Peyer's patch (tissue), 4 donors: ENCODE measurements around the gene TNNT3. TPM values are rescaled to one million over a fixed set of nuclear protein-coding genes. Genes with fewer than 3 reads are reported as not detected.

Source experiments
- DNase-seq, 3 donors: peaks; one replicate each; pipeline ENCODE4 v3.0.0-alpha.2; 2017 to 2019
- H3K27ac ChIP-seq, 4 donors: fragments of 200-600 bp; sonication (generic); one replicate each; pipeline ENCODE4 v1.5.1; 2016 to 2019
- H3K27me3 ChIP-seq, 2 donors: fragments of 200-600 bp; sonication (generic); one replicate each; pipeline ENCODE4 v1.5.1; 2019
- H3K36me3 ChIP-seq, 3 donors: fragments of 200-600 bp; sonication (generic); one replicate each; pipeline ENCODE4 v1.5.1; 2016 to 2019
- H3K4me1 ChIP-seq, 4 donors: fragments of 200-600 bp; sonication (generic); one replicate each; pipeline ENCODE4 v1.5.1; 2016 to 2019
- H3K4me3 ChIP-seq, 4 donors: fragments of 200-600 bp; sonication (generic); 1 replicate in 3 of 4; 2 replicates in 1 of 4; pipeline ENCODE4 v1.5.1; 2016 to 2019; ENCODE audit warnings: mild to moderate bottlenecking in 1 of 4
- H3K9me3 ChIP-seq, 4 donors: fragments of 200-600 bp; sonication (generic); one replicate each; pipeline ENCODE4 v1.5.1; 2016 to 2019; ENCODE audit warnings: mild to moderate bottlenecking in 1 of 4
- CTCF ChIP-seq, 6 experiments: fragments of 450-650 bp in 4 of 6; fragments of 200-600 bp in 2 of 6; sonication (generic) in 1 of 6; IDR thresholded peaks; one replicate each; pipeline ENCODE4 v1.5.1; 2017 to 2019; ENCODE audit warnings: antibody characterized with exemption in 6 of 6, mild to moderate bottlenecking in 3 of 6, moderate library complexity in 1 of 6
- POLR2A ChIP-seq, 2 donors: fragments of 450-650 bp; IDR thresholded peaks; one replicate each; pipeline ENCODE4 v1.5.1; 2017; ENCODE audit warnings: antibody characterized with exemption in 2 of 2, mild to moderate bottlenecking in 2 of 2, moderate library complexity in 2 of 2
- total RNA-seq, 4 donors: library from RNA; depleted of rRNA; stranded (reverse); fragments of >200 nt; gene quantifications; one replicate each; pipeline ENCODE4 v1.1.0, GENCODE V29; 2016

Gene TNNT3
- total RNA-seq, 4 donors from 2014 or later: 14.0 TPM; not detected in 3

- DNase-seq: no peak
- H3K9me3 ChIP-seq: no peaks in the 10 kb centered on the region
- H3K4me3 ChIP-seq: no peak overlapping the region
- TF ChIP-seq POLR2A (IDR thresholded peaks at IDR 0.05) (no peak), CTCF (IDR thresholded peaks at IDR 0.05) (no peak)
- H3K4me1 ChIP-seq: no peaks in the 10 kb centered on the region
- no peaks in the 10 kb centered on the region for H3K36me3 ChIP-seq
- H3K27me3 ChIP-seq: no peaks in the 10 kb centered on the region
- no peak overlapping the region for H3K27ac ChIP-seq
Measured at GRCh38 chr11:1930462-1930830, 10.9 kb downstream of the TNNT3 start.

GRCh38 chr11:1931341-1932104 is 12.0 kb downstream of the TNNT3 start:
- DNase-seq: no peak
- H3K4me1 ChIP-seq: no peaks in the 10 kb centered on the region
- no peak overlapping the region for H3K27ac ChIP-seq
- TF ChIP-seq CTCF (IDR thresholded peaks at IDR 0.05): no peak
- no peak for TF ChIP-seq POLR2A (IDR thresholded peaks at IDR 0.05)
- no peaks in the 10 kb centered on the region for H3K27me3 ChIP-seq
- H3K36me3 ChIP-seq: no peaks in the 10 kb centered on the region
- no peaks in the 10 kb centered on the region for H3K9me3 ChIP-seq
- H3K4me3 ChIP-seq: no peak overlapping the region

DNA sequence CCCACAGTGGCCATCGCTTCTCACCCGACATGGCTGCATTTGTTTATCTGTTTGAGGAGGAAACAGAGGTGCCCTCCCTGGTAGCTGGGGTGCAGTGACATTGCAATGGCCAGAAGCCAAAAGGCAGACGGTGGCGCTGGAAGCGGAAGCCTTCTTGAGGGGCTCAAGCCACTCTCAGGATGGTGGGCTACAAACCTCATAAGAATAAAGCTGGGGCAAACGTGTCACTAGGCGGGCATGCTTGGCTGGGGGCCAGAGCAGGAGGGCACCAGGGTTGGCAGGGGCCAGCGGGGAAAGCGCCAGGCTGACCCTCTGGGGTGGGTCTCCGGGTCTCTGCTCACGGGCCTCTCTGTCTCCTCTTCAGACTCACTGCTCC is 12.6 kb downstream of the TNNT3 start:
- no peaks in the 10 kb centered on the region for H3K9me3 ChIP-seq
- no peak overlapping the region for H3K27ac ChIP-seq
- no peaks in the 10 kb centered on the region for H3K4me1 ChIP-seq
- H3K36me3 ChIP-seq: no peaks in the 10 kb centered on the region
- TF ChIP-seq CTCF (IDR thresholded peaks at IDR 0.05) (no peak), POLR2A (IDR thresholded peaks at IDR 0.05) (no peak)
- no peak for DNase-seq
- H3K27me3 ChIP-seq: no peaks in the 10 kb centered on the region
- no peak overlapping the region for H3K4me3 ChIP-seq

DNA sequence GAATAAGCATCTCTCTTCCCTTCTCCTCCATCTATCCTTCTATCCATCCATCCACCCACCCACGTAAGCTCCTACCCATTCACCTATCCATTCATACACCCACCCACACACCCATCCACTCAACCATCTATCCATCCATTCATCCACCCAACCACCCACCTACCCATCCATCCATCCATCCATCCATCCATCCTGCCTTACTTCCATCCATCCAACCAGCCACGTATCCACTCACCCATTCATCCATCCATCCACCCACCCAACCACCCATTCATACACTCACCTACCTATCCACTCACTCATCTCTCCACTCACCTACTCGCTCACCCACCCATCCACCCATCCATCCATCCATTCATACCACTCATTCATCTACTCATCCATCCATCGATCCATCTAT is 13.2 kb downstream of the TNNT3 start:
- DNase-seq: no peak
- no peaks in the 10 kb centered on the region for H3K36me3 ChIP-seq
- TF ChIP-seq CTCF (IDR thresholded peaks at IDR 0.05): no peak
- TF ChIP-seq POLR2A (IDR thresholded peaks at IDR 0.05): no peak
- H3K4me1 ChIP-seq: no peaks in the 10 kb centered on the region
- H3K27ac ChIP-seq: no peak overlapping the region
- no peaks in the 10 kb centered on the region for H3K9me3 ChIP-seq
- no peak overlapping the region for H3K4me3 ChIP-seq
- no peaks in the 10 kb centered on the region for H3K27me3 ChIP-seq

DNA sequence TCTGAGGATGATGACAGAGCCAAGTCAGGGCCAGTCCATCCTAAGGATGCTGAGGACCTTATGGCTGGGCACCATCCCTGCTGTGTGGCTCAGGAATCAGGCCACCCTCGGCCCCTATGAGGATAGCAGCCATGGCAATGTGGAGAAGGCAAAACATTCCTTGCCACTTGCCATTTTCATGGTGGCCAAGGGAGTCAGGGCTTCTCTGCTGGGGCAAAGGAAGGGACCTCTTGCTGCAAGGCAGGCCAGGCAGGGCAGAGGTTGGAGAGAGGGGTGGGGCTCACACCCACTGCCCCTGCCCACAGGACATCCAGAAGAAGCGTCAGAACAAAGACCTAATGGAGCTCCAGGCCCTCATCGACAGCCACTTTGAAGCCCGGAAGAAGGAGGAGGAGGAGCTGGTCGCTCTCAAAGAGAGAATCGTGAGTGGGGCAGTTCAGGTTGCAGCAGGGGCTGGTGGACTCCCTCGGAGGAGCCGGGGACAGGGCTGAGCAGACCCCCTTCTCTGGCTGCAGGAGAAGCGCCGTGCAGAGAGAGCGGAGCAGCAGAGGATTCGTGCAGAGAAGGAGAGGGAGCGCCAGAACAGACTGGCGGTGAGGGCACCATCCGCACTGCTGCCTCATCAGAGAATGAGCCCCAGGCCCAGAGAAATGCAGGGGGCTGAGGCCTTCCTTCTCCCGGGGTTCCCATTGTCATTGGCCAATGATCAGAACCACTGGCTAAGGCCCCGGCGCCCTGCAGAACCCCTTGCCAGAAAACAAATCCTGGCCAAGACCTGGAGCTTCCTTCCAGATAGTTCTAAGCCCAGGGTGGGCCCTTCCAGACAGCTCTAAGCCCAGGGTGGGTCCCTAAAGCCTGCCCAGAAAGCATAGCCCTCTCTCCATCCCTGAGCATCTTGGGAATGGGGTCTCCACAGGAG is 14.2 kb downstream of the TNNT3 start:
- no peak for DNase-seq
- TF ChIP-seq CTCF (IDR thresholded peaks at IDR 0.05): no peak
- TF ChIP-seq POLR2A (IDR thresholded peaks at IDR 0.05): no peak
- Histone ChIP-seq H3K9me3 (no peaks in the 10 kb centered on the region), H3K27ac (no peak overlapping the region), H3K27me3 (no peaks in the 10 kb centered on the region), H3K4me3 (no peak overlapping the region), H3K36me3 (no peaks in the 10 kb centered on the region), H3K4me1 (no peaks in the 10 kb centered on the region)
